ENCODE results near the gene SNTG2.

The SNTG2 gene

GRCh38 chr2:946073-946948, 4.3 kb upstream of the SNTG2 start:
- Histone ChIP-seq H3K4me3 (ENCODE audit: low read length) (no peak overlapping the region), H3K79me2 (ENCODE audit: control insufficient read depth, low read length) (no peaks in the 10 kb centered on the region), H3K36me3 (ENCODE audit: control insufficient read depth, low read length) (no peaks in the 10 kb centered on the region), H3K9me2 (replicated peaks; ENCODE audit: control insufficient read depth, low read length) (no peaks in the 10 kb centered on the region), H4K20me1 (ENCODE audit: control insufficient read depth, insufficient read depth, low read depth, low read length) (no peaks in the 10 kb centered on the region), H3K4me2 (ENCODE audit: low read length) (no peak overlapping the region), H3K4me1 (ENCODE audit: control insufficient read depth, low read length) (no peaks in the 10 kb centered on the region), H3K27ac (ENCODE audit: low read depth, low read length) (no peak overlapping the region), H3K27me3 (ENCODE audit: control insufficient read depth, low read length) (no peaks in the 10 kb centered on the region), H3K9me3 (ENCODE audit: control insufficient read depth, insufficient read depth, low read length) (peaks cover 3% of the 10 kb centered on the region; the same call in 1 of the 2 replicates), H3F3A (ENCODE audit: control insufficient read depth, insufficient read depth) (no peaks in the 10 kb centered on the region)
- TF ChIP-seq CTCF (IDR thresholded peaks at IDR 0.05; ENCODE audit: low read depth, low read length, poor library complexity, severe bottlenecking) = no peak

- Histone ChIP-seq H3K27ac (ENCODE audit: low read depth, low read length) (no peak overlapping the region), H3K4me3 (ENCODE audit: low read length) (no peak overlapping the region)
Measured at GRCh38 chr2:949384-950079, 1.1 kb upstream of the SNTG2 start.

GRCh38 chr2:951224-952006, 766 bp downstream of the SNTG2 start:
- Histone ChIP-seq H3K27ac (ENCODE audit: low read depth, low read length) (no peak overlapping the region), H3K4me3 (ENCODE audit: low read length) (no peak overlapping the region), H3K27me3 (ENCODE audit: control insufficient read depth, low read length) (no peaks in the 10 kb centered on the region), H3F3A (ENCODE audit: control insufficient read depth, insufficient read depth) (no peaks in the 10 kb centered on the region), H3K9me3 (ENCODE audit: control insufficient read depth, insufficient read depth, low read length) (no peaks in the 10 kb centered on the region), H3K79me2 (ENCODE audit: control insufficient read depth, low read length) (no peaks in the 10 kb centered on the region), H3K36me3 (ENCODE audit: control insufficient read depth, low read length) (no peaks in the 10 kb centered on the region), H3K4me1 (ENCODE audit: control insufficient read depth, low read length) (no peaks in the 10 kb centered on the region), H4K20me1 (ENCODE audit: control insufficient read depth, insufficient read depth, low read depth, low read length) (no peaks in the 10 kb centered on the region), H3K4me2 (ENCODE audit: low read length) (no peak overlapping the region), H3K9me2 (replicated peaks; ENCODE audit: control insufficient read depth, low read length) (no peaks in the 10 kb centered on the region)
- TF ChIP-seq EZH2phosphoT487 (IDR thresholded peaks at IDR 0.05; ENCODE audit: borderline replicate concordance, low read length) (no peak), CTCF (IDR thresholded peaks at IDR 0.05; ENCODE audit: low read depth, low read length, poor library complexity, severe bottlenecking) (no peak)

More at GRCh38 chr2:949384-950079, 1.1 kb upstream of the SNTG2 start:
- H3K9me2 ChIP-seq (replicated peaks; ENCODE audit: control insufficient read depth, low read length) = no peaks in the 10 kb centered on the region
- no peaks in the 10 kb centered on the region for H3K27me3 ChIP-seq (ENCODE audit: control insufficient read depth, low read length)
- H3K9me3 ChIP-seq (ENCODE audit: control insufficient read depth, insufficient read depth, low read length) = no peaks in the 10 kb centered on the region
- H4K20me1 ChIP-seq (ENCODE audit: control insufficient read depth, insufficient read depth, low read depth, low read length) = no peaks in the 10 kb centered on the region
- H3K79me2 ChIP-seq (ENCODE audit: control insufficient read depth, low read length) = no peaks in the 10 kb centered on the region
- H3F3A ChIP-seq (ENCODE audit: control insufficient read depth, insufficient read depth) = no peaks in the 10 kb centered on the region
- H3K4me1 ChIP-seq (ENCODE audit: control insufficient read depth, low read length) = no peaks in the 10 kb centered on the region
- no peak overlapping the region for H3K4me2 ChIP-seq (ENCODE audit: low read length)
- no peaks in the 10 kb centered on the region for H3K36me3 ChIP-seq (ENCODE audit: control insufficient read depth, low read length)
- TF ChIP-seq CTCF (IDR thresholded peaks at IDR 0.05; ENCODE audit: low read depth, low read length, poor library complexity, severe bottlenecking) (no peak), EZH2phosphoT487 (IDR thresholded peaks at IDR 0.05; ENCODE audit: borderline replicate concordance, low read length) (no peak)

All from DOHH2 (cell line).